ENCODE measurements around the gene NSUN6. TPM values are rescaled to one million over a fixed set of nuclear protein-coding genes. Genes with fewer than 3 reads are reported as not detected.

NSUN6 gene
- total RNA-seq, 4 donors from 2014 or later, result 8.0 to 27.8 (median 11.4) TPM

- Histone ChIP-seq H3K4me1 (no peaks in the 10 kb centered on the region), H3K27me3 (no peaks in the 10 kb centered on the region), H3K36me3 (peaks cover 14% of the 10 kb centered on the region), H3K27ac (no peak overlapping the region), H3K9me3 (peaks cover 14% of the 10 kb centered on the region), H3K4me3 (no peak overlapping the region)
- no peak for DNase-seq (ENCODE audit: low spot score in 2 of 2)
- 96% methylated on average over 5 of the region's 5 CpGs for WGBS
- TF ChIP-seq, protein P1, sequence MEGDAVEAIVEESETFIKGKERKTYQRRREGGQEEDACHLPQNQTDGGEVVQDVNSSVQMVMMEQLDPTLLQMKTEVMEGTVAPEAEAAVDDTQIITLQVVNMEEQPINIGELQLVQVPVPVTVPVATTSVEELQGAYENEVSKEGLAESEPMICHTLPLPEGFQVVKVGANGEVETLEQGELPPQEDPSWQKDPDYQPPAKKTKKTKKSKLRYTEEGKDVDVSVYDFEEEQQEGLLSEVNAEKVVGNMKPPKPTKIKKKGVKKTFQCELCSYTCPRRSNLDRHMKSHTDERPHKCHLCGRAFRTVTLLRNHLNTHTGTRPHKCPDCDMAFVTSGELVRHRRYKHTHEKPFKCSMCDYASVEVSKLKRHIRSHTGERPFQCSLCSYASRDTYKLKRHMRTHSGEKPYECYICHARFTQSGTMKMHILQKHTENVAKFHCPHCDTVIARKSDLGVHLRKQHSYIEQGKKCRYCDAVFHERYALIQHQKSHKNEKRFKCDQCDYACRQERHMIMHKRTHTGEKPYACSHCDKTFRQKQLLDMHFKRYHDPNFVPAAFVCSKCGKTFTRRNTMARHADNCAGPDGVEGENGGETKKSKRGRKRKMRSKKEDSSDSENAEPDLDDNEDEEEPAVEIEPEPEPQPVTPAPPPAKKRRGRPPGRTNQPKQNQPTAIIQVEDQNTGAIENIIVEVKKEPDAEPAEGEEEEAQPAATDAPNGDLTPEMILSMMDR (IDR thresholded peaks at IDR 0.05), result no peak
- TF ChIP-seq POLR2A (IDR thresholded peaks at IDR 0.05) (no peak), POLR2AphosphoS5 (IDR thresholded peaks at IDR 0.05) (no peak), EP300 (IDR thresholded peaks at IDR 0.05) (no peak)
Measured at GRCh38 chr10:18565006-18565405, 86.4 kb downstream of the NSUN6 start.

DNA sequence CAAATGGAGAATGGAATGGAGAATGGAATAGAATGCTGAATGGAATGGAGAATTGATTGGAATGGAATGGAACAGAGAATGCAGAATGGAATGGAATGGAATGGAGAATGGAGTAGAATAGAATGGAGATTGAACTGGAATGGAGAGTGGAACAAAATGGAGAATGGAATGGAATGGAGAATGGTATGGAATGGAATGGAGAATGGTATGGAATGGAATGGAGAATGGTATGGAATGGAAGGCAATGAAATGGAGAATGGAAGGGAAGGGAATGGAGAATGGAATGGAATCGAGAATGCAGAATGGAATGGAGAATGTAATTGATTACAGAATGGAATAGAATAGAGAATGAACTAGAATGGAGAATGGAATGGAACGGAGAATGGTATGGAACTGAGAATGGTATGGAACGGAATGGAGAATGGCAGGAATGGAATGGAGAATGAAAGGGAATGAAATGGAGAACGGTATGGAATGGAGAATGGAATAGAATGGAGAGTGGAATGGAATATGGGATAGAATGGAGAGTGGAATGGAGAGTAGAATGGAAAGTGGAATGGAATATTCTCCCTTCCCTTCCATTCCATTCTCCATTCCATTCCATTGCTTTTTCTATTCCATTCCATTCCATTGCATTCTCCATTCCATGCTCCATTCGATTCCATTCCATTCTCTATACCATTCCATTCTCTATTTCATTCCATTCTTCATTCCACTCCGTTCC is 88.2 kb downstream of the NSUN6 start:
- peaks cover 14% of the 10 kb centered on the region for H3K9me3 ChIP-seq
- no peak for DNase-seq (ENCODE audit: low spot score in 2 of 2)

DNA sequence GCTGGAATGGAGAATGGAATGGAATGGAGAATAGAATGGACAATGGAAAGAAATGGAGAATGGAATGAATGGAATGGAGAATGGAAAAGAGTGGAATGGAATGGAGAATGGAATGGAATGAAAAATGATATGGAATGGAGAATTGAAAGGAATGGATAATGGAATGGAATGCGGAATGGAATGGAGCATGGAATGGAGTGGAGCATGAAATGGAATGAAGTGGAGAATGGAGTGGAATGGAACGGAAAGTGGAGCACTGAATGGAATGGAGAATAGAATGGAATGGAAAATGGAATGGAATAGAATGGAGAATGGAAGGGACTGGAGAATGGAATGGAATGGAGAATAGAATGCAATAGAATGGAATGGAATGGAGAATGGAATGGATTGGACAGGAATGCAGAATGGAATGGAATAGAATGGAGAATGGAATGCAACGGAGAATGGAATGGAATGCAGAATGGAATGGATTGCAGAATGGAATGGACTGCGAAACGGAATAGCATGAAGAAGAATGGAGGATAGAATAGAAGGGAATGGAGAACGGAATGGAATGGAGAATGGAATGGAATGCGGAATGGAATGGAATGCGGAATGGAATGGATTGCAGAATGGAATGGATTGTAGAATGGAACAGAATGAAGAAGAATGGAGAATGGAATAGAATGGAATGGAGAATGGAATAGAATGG is 89.4 kb downstream of the NSUN6 start:
- Histone ChIP-seq H3K27me3 (no peaks in the 10 kb centered on the region), H3K4me3 (no peak overlapping the region), H3K36me3 (peaks cover 40% of the 10 kb centered on the region), H3K9me3 (peaks cover 14% of the 10 kb centered on the region), H3K4me1 (no peaks in the 10 kb centered on the region), H3K27ac (no peak overlapping the region)
- 98% methylated on average over 8 of the region's 8 CpGs for WGBS
- TF ChIP-seq EP300 (IDR thresholded peaks at IDR 0.05) (no peak), POLR2A (IDR thresholded peaks at IDR 0.05) (no peak), POLR2AphosphoS5 (IDR thresholded peaks at IDR 0.05) (no peak)
- TF ChIP-seq, protein P1 (IDR thresholded peaks at IDR 0.05), result no peak
- no peak for DNase-seq (ENCODE audit: low spot score in 2 of 2)

More for the DNA sequence above, 88.2 kb downstream of the NSUN6 start:
- TF ChIP-seq POLR2A (IDR thresholded peaks at IDR 0.05) (no peak), EP300 (IDR thresholded peaks at IDR 0.05) (no peak), POLR2AphosphoS5 (IDR thresholded peaks at IDR 0.05) (no peak)
- TF ChIP-seq, protein P1 (IDR thresholded peaks at IDR 0.05), result no peak
- no peak overlapping the region for H3K27ac ChIP-seq
- no peaks in the 10 kb centered on the region for H3K4me1 ChIP-seq
- H3K36me3 ChIP-seq, result peaks cover 28% of the 10 kb centered on the region
- no peaks in the 10 kb centered on the region for H3K27me3 ChIP-seq
- no peak overlapping the region for H3K4me3 ChIP-seq
- 97% methylated on average over 6 of the region's 6 CpGs for WGBS

DNA sequence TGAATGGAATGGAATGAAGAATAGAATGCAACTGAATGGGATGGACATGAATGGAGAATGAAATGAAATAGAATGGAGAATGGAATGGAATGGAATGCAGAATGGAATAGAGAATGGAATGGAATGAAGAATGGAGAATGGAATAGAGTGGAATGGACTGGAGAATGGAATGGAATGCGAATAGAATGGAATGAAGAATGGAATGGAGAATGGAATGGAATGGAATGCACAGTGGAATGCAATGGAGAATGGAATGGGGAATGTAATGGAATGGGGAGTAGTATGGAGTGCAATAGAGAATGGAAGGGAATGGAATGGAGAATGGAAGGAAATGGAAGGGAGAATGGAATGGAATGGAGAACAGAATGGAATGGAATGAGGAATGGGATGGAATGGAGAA is 93.4 kb downstream of the NSUN6 start:
- no peak for DNase-seq (ENCODE audit: low spot score in 2 of 2)
- Histone ChIP-seq H3K4me3 (no peak overlapping the region), H3K4me1 (no peaks in the 10 kb centered on the region), H3K9me3 (no peaks in the 10 kb centered on the region), H3K27me3 (no peaks in the 10 kb centered on the region), H3K36me3 (peaks cover 68% of the 10 kb centered on the region), H3K27ac (no peak overlapping the region)
- TF ChIP-seq EP300 (IDR thresholded peaks at IDR 0.05) (no peak), POLR2AphosphoS5 (IDR thresholded peaks at IDR 0.05) (no peak), POLR2A (IDR thresholded peaks at IDR 0.05) (no peak)
- TF ChIP-seq, protein P1 (IDR thresholded peaks at IDR 0.05), result no peak
- WGBS, result 100% methylated on average over 1 of the region's 1 CpG

DNA sequence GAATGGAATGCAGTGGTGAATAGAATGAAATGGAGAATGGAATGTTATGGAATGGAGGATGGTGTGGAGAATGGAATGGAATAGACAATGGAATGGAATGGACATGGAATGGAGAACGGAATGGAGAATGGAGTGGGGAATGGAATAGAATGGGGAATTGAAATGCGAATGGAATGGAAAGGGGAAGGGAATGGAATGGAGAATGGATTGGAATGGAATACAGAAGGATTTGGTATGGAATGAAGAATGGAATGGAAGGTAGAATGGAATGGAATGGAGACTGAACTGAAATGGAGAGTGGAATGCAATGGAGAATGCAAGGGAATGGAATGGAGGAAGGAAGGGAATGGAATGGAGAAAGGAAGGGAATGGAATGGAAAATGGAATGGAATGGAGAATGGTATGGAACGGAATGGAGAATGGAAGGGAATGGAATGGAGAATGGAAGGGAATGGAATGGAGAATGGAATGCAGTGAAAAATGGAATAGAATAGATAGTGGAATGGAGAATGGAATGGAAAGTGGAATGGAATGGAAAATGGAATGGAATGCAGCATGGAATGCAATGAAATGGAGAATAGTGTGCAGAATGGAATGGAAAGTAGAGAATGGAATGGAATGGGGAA is 94.8 kb downstream of the NSUN6 start:
- TF ChIP-seq POLR2A (IDR thresholded peaks at IDR 0.05) (no peak), POLR2AphosphoS5 (IDR thresholded peaks at IDR 0.05) (no peak), EP300 (IDR thresholded peaks at IDR 0.05) (no peak)
- TF ChIP-seq, protein P1 (IDR thresholded peaks at IDR 0.05), result no peak
- Histone ChIP-seq H3K27me3 (no peaks in the 10 kb centered on the region), H3K4me1 (no peaks in the 10 kb centered on the region), H3K9me3 (no peaks in the 10 kb centered on the region), H3K36me3 (peaks cover 67% of the 10 kb centered on the region), H3K4me3 (no peak overlapping the region), H3K27ac (no peak overlapping the region)
- no peak for DNase-seq (ENCODE audit: low spot score in 2 of 2)
- 94% methylated on average over 3 of the region's 3 CpGs for WGBS
